HG02763 (cell line): ENCODE data around the gene PNLIPRP2.

ENCODE experiments used
- ATAC-seq: cut with Tn5 transposase; IDR thresholded peaks from one replicate; pipeline ENCODE4 v1.9.1; 2021; ENCODE audit warnings: mild to moderate bottlenecking, moderate library complexity; ENCODE audit not compliant: unreplicated experiment

Gene PNLIPRP2

DNA sequence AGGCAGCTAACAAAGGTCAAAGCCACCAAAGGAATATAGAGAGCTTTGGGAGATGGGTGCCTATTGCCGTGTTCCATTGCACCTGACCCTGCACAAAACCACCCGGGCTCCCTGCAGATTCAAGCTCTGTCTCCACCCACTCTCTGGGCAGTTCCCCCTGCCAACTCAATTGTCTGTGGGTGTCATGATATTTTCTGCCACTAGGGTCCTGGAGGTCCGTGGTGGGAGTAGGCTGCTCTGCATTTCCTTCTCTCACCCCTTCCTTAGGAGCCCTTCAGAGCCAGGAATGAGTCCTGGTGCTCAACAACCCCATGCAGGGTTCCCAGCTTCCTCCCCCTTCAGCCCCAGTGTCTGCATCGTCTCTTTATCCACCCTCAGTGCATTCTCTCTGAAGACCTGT lies 34.1 kb downstream of the PNLIPRP2 start:
- no peak for ATAC-seq

DNA sequence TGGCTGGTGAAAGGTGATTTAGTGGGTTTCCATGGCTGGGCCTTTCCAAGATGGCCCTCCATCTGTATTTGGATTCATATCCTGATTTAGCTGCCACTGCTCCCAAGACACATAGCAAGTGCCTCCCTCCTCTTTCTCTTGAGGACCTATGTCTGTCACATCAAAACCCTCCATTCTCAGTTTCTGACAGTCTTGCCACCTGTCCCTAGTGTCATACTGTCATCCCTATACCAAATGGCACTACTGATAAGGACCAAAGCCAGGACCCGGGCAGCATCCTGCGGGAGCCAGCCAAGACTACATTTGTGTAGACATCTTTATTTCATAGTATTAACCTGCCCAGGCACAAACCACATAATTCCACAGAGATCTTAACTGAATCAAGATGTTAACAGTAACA lies 34.8 kb downstream of the PNLIPRP2 start:
- ATAC-seq = no peak

DNA sequence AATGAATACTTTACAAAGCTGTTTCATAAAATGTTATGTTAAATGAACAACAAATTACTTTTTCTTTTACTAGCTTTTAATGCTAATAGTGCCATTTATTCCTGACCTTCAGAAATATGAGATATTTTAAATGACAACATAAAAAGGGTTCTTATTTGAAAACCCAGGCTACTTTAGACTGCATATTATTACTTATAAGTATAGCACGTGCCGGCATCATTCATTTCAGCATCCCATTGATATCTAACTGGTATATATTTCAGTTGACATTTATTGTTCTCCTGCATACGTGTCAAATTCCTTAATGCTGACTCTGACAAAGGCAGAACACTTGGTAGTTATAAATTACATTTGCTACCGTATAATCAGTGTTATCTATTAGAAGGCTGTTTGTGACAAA lies 35.3 kb downstream of the PNLIPRP2 start:
- ATAC-seq = no peak

- no peak for ATAC-seq
Observed at GRCh38 chr10:116657863-116658551, 37.3 kb downstream of the PNLIPRP2 start.

DNA sequence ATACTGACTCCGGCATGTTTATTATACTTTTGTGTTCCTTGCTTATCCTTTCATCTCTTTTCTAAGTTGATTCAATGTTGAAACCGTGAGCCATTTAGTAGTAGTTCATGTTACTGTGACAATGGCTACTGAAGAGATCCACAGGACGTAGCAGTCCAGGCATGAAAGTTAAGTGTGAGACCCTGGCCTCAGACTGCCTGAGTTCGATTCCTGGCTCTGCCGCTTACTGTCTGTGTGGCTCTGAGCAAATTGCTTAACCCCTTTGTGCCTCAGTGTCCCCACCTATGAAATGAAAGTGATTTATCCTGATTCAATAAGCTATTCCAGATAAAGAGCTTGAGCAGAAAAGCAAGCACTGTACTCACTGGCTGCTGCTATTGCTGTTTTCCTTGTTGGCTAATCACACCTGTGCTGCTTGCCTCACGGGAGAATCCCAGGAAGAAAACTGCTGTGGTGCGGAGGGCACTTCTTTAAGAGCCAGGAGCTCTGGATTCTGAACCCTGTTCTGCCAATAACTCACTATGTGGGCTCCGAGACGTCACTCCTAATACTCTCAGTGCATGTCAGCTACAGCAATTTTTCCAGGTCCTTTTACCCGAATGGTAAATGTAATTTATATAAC lies 38.4 kb downstream of the PNLIPRP2 start:
- ATAC-seq = no peak

DNA sequence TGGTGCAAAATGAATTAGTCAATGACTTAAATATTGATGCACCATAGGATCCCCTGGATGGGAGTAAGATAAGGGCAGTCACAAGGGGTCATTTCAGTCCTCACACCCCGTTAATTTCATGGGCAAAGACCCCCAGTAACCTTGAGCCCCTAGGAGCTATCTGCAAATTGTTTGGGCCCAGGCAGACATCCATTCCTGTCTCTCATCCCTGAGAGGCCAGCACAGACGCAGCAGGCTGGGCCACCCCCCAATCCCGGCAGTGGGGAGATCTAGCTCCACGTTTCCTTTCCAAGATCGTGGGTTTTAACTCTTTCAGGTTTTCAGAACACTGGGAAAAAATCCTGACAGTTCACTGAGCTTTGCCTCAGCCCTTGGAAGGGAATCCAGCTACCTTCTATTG lies 40.1 kb downstream of the PNLIPRP2 start:
- no peak for ATAC-seq

DNA sequence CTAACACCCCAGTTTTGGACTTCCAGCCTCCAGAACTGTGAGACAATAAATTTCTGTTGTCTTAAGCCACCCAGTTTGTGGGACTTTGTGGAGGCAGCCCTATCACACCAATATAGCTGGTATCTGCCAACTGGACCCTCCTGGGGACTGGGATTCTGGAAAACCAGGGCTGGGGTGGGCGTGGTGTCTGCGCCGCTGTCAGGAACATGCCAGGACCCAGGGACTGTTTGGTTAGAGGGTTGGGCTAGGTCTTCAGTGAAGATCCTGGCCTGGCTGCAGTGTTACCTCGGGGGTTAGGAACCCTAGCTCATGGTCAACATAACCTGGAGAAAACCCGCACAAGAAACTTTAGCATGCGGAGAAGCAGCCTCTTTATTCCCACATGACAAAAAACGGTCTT lies 42.6 kb downstream of the PNLIPRP2 start:
- ATAC-seq = no peak

- ATAC-seq = no peak
Observed at GRCh38 chr10:116664631-116665030, 43.9 kb downstream of the PNLIPRP2 start.

DNA sequence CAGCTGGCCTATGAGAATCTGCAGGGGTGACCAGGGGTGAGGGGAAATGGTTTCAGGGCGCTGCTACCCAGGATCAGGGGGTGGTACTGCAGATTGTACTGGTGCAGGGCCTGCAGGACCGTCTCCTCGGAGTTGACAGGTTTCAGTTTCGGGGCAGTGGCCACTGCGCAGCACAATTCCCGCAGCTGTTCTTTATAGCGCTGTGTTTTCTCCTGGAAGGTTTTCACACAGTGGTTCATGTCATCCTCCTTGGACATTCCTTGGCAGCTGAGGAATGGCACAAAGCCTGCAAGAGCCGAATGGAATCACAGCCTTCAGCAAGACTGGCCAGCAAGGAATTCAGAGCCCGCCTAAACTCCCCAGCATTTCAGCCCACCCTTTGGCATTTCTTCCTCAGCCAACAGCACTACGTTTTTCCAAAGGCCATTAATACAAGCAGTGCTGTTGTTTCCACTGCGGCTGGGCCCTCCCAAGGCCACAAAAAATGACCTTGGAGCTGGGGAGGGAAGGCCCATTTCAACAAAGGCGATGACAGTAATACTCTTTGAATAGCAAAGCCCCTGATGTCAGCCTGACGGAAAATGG lies 44.9 kb downstream of the PNLIPRP2 start:
- ATAC-seq = no peak

DNA sequence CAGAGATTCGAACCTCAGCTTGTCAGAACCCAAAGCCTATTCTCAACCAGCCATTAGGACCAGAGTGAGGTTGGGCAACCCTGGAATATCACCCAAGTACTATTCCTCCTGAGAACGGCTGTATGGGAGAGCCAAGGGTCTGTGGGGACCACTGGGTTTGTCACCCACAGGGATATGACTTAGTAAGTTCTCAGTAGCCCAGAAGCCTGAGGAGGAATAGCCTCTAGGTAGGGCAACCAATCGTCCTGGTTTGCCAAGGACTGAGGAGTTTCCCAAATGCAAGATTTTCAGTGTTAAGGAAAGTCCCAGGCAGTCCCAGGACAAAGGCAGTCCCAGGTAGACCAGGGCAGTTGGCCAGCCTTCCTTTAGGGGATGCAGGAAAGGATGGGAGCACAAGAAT lies 46.7 kb downstream of the PNLIPRP2 start:
- ATAC-seq = no peak

- no peak for ATAC-seq
Observed at GRCh38 chr10:116668018-116668417, 47.3 kb downstream of the PNLIPRP2 start.

- no peak for ATAC-seq
Observed at GRCh38 chr10:116668446-116668845, 47.7 kb downstream of the PNLIPRP2 start.

DNA sequence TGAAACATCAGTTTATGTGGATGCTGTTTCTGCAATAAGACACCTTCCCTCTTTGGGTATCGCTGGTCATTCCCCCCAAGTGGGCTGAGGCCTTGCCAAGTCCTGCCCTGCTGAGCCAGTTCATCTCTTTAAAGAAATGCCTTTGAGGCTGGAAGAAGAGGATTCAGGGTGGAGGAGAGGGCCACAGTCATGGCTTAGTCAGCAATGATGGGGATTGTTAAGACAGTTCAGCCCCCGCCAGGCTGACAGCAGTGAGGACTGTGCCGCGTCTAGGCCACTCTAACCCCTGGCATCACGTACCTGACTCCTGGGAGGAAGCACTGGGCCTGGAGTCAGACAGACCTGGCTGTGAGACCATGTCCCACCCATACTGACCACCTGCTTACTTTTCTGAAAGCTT lies 48.3 kb downstream of the PNLIPRP2 start:
- no peak for ATAC-seq

DNA sequence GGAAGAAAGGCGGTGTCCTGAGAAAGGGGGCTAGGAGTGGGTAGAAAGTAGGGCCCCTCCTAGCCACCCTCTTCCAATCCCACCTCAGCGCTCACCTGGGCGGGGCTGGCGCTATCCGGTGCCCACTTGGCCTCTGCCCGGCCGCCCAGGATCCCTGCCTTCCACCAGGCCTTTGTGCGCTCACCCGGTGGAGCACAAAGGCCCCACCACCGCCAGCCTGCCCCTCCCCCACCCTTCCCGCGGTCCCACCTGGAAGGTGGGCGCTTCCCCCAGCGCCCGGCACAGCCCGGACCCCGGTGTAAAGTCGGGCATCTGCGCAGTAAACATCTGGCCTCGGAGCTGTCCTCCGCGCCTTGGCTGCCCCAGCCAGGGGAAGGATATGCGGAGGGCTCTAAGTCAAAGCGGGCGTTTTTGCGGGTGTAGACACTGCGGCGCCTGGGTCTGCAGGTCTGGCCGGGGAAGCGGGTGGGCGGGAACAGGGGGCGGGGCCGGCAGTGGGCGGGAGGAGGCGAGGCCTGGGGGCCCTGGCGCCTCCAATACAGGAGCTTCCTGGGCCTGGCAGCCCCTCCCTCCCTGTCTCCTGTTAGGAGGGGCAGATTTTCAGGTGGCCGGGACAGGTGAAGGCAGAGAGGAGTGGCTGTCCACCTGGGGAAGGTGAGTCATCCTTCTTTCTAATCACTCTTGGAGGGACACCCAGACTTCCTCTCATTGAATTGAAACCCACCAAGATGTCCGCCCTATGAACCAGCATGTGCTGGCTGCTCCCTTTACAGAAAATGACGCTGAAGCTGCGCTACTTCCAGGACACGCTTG lies 49.3 kb downstream of the PNLIPRP2 start:
- no peak for ATAC-seq

GRCh38 chr10:116670706-116671105 lies 50.0 kb downstream of the PNLIPRP2 start:
- no peak for ATAC-seq

GRCh38 chr10:116671274-116671926 lies 50.6 kb downstream of the PNLIPRP2 start:
- no peak for ATAC-seq

DNA sequence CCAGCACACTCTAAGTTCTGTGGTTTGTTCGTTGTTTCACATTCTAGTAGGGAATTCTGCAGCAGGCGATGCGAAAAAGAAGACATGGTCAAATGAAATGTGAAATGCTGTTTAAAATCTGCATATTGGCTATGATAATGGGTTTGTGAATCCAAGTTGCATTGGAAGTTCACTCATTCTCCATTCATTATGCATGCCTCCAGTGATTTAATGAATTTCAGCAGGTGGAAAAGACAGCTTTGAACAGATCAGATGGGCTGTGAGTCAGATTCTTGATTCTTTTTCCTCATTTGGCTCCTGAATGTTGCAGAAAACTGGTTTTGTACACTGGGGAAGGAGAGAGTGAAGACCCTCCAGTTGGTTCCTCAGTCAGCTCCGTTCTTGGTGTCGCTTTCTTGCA lies 52.1 kb downstream of the PNLIPRP2 start:
- no peak for ATAC-seq

- ATAC-seq = no peak
Observed at GRCh38 chr10:116673866-116674265, 53.1 kb downstream of the PNLIPRP2 start.

DNA sequence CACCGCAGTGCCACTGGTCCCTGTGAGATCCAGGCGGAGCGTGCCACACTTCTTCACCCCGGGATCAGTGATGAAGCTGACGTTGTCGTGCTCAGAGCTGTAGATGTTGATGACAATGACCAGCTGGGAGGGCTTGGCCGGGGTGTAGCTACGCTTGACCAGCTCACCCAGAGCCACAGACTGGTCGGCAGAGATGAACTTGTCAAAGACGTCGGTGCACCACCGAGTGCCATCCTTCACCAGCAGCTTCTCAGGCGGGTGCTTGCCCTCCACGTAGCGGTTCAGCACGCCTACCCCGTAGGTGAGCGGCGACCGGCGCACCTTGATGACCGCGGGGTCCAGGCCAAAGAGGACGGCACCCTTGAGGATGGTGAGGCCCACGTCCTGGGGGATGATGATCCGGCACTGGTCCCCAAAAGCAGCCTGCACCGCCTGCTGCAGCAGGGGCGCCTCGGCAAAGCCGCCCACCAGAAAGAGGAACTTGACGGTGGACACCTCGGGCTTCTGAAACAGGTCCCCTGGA lies 54.2 kb downstream of the PNLIPRP2 start:
- no peak for ATAC-seq

DNA sequence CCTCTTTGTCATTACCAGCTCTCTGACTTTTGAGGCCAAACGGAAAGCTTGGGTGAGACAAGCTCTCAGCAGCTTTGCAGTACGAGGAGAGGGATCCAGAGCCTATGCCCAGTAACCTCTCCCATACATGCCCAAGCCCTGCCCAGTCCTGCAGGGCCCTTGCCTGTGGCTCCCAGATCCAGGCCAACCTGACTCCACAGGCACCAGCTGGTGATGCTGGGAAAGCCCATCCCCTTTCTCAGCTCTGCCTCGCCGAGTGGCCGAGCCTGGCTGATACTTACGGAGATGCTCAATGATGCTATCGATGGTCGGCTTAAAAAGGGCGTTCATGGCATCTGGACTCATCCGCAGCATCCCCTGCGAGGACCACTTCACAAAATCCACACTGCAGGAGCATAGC lies 55.4 kb downstream of the PNLIPRP2 start:
- ATAC-seq = no peak

- ATAC-seq = no peak
Observed at GRCh38 chr10:116676633-116677032, 55.9 kb downstream of the PNLIPRP2 start.
